ENCODE measurements around the gene ANKRD31.

ANKRD31 gene

GRCh38 chr5:75214928-75215327, 21.8 kb downstream of the ANKRD31 start:
- no peak for TF ChIP-seq CTCF (IDR thresholded peaks at IDR 0.05; ENCODE audit: unreplicated experiment in 3 of 3)
- Mint-ChIP-seq H3K36me3 (ENCODE audit: low read depth) (peaks cover 9% of the 10 kb centered on the region), H3K4me1 (no peaks in the 10 kb centered on the region), H3K27me3 (ENCODE audit: low read depth) (no peaks in the 10 kb centered on the region), H3K4me3 (no peak overlapping the region), H3K27ac (no peak overlapping the region), H3K9me3 (peaks cover 11% of the 10 kb centered on the region)

GRCh38 chr5:75214409-75214808, 22.3 kb downstream of the ANKRD31 start:
- H3K27me3 Mint-ChIP-seq (ENCODE audit: low read depth), result no peaks in the 10 kb centered on the region
- no peak overlapping the region for H3K27ac Mint-ChIP-seq
- H3K9me3 Mint-ChIP-seq, result peaks cover 11% of the 10 kb centered on the region
- H3K4me1 Mint-ChIP-seq, result no peaks in the 10 kb centered on the region
- no peak overlapping the region for H3K4me3 Mint-ChIP-seq
- TF ChIP-seq CTCF (IDR thresholded peaks at IDR 0.05; ENCODE audit: unreplicated experiment in 3 of 3), result no peak
- peaks cover 9% of the 10 kb centered on the region for H3K36me3 Mint-ChIP-seq (ENCODE audit: low read depth)

- Mint-ChIP-seq H3K4me3 (no peak overlapping the region), H3K4me1 (no peaks in the 10 kb centered on the region), H3K36me3 (ENCODE audit: low read depth) (no peaks in the 10 kb centered on the region), H3K27ac (no peak overlapping the region), H3K27me3 (ENCODE audit: low read depth) (no peaks in the 10 kb centered on the region), H3K9me3 (no peaks in the 10 kb centered on the region)
- no peak for TF ChIP-seq CTCF (IDR thresholded peaks at IDR 0.05; ENCODE audit: unreplicated experiment in 3 of 3)
Observed at GRCh38 chr5:75203604-75204003, 33.1 kb downstream of the ANKRD31 start.

GRCh38 chr5:75202935-75203334, 33.7 kb downstream of the ANKRD31 start:
- Mint-ChIP-seq H3K4me3 (no peak overlapping the region), H3K9me3 (no peaks in the 10 kb centered on the region), H3K27ac (no peak overlapping the region), H3K36me3 (ENCODE audit: low read depth) (no peaks in the 10 kb centered on the region), H3K27me3 (ENCODE audit: low read depth) (no peaks in the 10 kb centered on the region), H3K4me1 (no peaks in the 10 kb centered on the region)
- no peak for TF ChIP-seq CTCF (IDR thresholded peaks at IDR 0.05; ENCODE audit: unreplicated experiment in 3 of 3)

- Mint-ChIP-seq H3K4me1 (no peaks in the 10 kb centered on the region), H3K9me3 (no peaks in the 10 kb centered on the region), H3K4me3 (no peak overlapping the region), H3K27ac (no peak overlapping the region), H3K27me3 (ENCODE audit: low read depth) (no peaks in the 10 kb centered on the region), H3K36me3 (ENCODE audit: low read depth) (no peaks in the 10 kb centered on the region)
- TF ChIP-seq CTCF (IDR thresholded peaks at IDR 0.05; ENCODE audit: unreplicated experiment in 3 of 3), result no peak
Observed at GRCh38 chr5:75200776-75201175, 35.9 kb downstream of the ANKRD31 start.

- Mint-ChIP-seq H3K27me3 (ENCODE audit: low read depth) (no peaks in the 10 kb centered on the region), H3K4me1 (no peaks in the 10 kb centered on the region), H3K4me3 (no peak overlapping the region), H3K27ac (no peak overlapping the region), H3K36me3 (ENCODE audit: low read depth) (no peaks in the 10 kb centered on the region), H3K9me3 (no peaks in the 10 kb centered on the region)
- no peak for TF ChIP-seq CTCF (IDR thresholded peaks at IDR 0.05; ENCODE audit: unreplicated experiment in 3 of 3)
Observed at GRCh38 chr5:75199946-75200345, 36.7 kb downstream of the ANKRD31 start.

Data from nephron (organoid).